ENCODE results near the gene PRUNE1. TPM values are rescaled to one million over a fixed set of nuclear protein-coding genes. Genes with fewer than 3 reads are reported as not detected.
A peak's percentile ranks its signal among the peaks of the same experiment; 100 is the strongest.

PRUNE1 gene
- total RNA-seq, 1 donor from 2014 or later: 16.7 TPM

DNA sequence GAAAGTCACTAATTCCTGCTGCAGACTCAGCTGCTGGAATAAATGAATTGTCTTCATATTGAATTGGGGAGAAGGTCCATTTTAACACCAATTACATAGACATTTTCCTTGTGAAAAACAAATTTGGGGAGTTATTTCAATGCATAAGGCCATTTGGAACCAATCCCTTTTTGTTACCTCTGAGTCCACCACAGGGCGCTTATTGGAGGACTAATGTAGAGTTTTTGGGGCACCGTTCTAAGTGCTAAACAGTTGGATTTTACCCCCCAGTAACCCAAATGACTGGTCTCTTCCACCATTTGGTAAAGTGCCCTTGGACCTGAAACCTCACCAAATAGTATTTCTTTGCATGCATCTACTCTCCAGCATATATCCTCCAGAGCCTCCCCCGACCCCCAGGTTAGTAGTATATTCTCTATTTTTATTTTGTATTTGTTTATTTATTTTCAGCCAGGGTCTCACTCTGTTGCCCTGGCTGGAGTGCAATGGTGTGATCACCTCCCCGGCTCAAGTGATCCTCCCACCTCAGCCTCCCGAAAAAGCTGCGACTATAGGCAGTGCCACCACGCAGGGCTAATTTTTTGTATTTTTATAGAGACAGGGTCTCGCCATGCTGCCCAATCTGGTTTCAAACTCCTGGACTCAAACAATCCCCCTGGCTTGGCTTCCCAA lies 1.6 kb downstream of the PRUNE1 start:
- Mint-ChIP-seq H3K4me1 (ENCODE audit: unreplicated experiment) (peaks cover 35% of the 10 kb centered on the region), H3K27ac (ENCODE audit: unreplicated experiment) (no peak overlapping the region), H3K36me3 (ENCODE audit: low read depth, unreplicated experiment) (peaks cover 7% of the 10 kb centered on the region), H3K9me3 (ENCODE audit: unreplicated experiment) (no peaks in the 10 kb centered on the region), H3K4me3 (ENCODE audit: unreplicated experiment) (peak overlapping the region; percentile 97), H3K27me3 (ENCODE audit: unreplicated experiment) (peaks cover 9% of the 10 kb centered on the region)
- DNase-seq (ENCODE audit: low spot score): no peak
- TF ChIP-seq, protein P1, sequence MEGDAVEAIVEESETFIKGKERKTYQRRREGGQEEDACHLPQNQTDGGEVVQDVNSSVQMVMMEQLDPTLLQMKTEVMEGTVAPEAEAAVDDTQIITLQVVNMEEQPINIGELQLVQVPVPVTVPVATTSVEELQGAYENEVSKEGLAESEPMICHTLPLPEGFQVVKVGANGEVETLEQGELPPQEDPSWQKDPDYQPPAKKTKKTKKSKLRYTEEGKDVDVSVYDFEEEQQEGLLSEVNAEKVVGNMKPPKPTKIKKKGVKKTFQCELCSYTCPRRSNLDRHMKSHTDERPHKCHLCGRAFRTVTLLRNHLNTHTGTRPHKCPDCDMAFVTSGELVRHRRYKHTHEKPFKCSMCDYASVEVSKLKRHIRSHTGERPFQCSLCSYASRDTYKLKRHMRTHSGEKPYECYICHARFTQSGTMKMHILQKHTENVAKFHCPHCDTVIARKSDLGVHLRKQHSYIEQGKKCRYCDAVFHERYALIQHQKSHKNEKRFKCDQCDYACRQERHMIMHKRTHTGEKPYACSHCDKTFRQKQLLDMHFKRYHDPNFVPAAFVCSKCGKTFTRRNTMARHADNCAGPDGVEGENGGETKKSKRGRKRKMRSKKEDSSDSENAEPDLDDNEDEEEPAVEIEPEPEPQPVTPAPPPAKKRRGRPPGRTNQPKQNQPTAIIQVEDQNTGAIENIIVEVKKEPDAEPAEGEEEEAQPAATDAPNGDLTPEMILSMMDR (IDR thresholded peaks at IDR 0.05; ENCODE audit: unreplicated experiment): no peak

DNA sequence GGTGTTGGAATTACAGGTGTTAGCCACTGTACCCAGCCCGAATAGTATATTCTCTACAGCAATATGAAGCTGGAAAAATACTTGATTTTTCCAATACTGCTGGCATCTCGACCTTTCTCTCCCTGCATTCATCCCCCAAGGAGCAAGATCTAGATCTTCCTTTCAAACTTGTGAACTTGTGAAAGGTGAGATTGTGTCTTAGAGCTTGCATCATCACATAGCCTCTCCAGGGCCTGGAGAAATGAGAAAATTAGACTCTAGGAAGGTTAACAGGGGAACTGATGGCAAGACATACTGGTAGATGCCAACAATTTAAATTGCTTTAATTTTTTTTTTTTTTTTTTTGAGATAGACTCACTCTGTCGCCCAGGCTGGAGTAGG lies 2.1 kb downstream of the PRUNE1 start:
- H3K4me3 Mint-ChIP-seq (ENCODE audit: unreplicated experiment): no peak overlapping the region
- TF ChIP-seq, protein P1 (IDR thresholded peaks at IDR 0.05; ENCODE audit: unreplicated experiment): no peak
- no peak overlapping the region for H3K27ac Mint-ChIP-seq (ENCODE audit: unreplicated experiment)
- peaks cover 7% of the 10 kb centered on the region for H3K36me3 Mint-ChIP-seq (ENCODE audit: low read depth, unreplicated experiment)
- no peak for DNase-seq (ENCODE audit: low spot score)
- H3K4me1 Mint-ChIP-seq (ENCODE audit: unreplicated experiment): peaks cover 33% of the 10 kb centered on the region
- H3K27me3 Mint-ChIP-seq (ENCODE audit: unreplicated experiment): peaks cover 9% of the 10 kb centered on the region
- no peaks in the 10 kb centered on the region for H3K9me3 Mint-ChIP-seq (ENCODE audit: unreplicated experiment)

- H3K36me3 Mint-ChIP-seq (ENCODE audit: low read depth, unreplicated experiment): peaks cover 7% of the 10 kb centered on the region
- H3K27ac Mint-ChIP-seq (ENCODE audit: unreplicated experiment): no peak overlapping the region
Observed at GRCh38 chr1:151011154-151011850, 3.1 kb downstream of the PRUNE1 start.

DNA sequence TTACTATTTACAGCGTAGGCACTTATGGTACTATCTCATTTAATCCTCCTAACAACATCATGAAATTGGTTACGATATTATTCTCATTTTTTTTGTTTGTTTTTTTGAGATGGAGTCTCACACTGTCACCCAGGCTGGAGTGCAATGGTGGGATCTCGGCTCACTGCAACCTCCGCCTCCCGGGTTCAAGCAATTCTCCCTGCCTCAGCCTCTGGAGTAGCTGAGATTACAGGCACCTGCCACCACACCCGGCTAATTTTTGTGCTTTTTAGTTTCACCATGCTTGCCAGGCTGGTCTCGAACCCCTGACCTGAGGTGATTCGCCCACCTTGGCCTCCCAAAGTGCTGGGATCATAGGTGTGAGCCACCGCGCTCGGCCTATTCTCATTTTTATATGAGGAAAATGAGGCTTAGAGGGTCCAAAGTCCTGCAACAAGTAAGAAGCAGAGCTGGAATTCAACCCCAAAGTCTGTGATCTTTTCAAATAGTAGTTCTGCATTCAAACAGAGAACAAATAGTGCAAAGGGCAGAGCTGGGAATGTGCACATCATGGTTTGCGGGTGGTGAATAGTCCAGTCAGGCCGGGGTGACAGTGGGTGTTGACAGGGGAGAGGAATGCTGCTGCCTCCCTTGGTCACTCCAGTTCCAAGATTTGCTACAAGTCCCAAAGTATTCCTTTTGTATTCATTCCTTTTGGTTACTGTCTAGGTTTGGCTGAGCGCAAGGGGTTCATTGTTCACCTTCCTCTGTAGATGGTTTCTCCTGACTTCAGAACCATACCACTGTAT lies 4.6 kb downstream of the PRUNE1 start:
- Mint-ChIP-seq H3K4me1 (ENCODE audit: unreplicated experiment) (peaks cover 9% of the 10 kb centered on the region), H3K27me3 (ENCODE audit: unreplicated experiment) (peaks cover 4% of the 10 kb centered on the region), H3K36me3 (ENCODE audit: low read depth, unreplicated experiment) (peaks cover 2% of the 10 kb centered on the region), H3K4me3 (ENCODE audit: unreplicated experiment) (no peak overlapping the region), H3K27ac (ENCODE audit: unreplicated experiment) (no peak overlapping the region), H3K9me3 (ENCODE audit: unreplicated experiment) (no peaks in the 10 kb centered on the region)
- no peak for DNase-seq (ENCODE audit: low spot score)
- TF ChIP-seq, protein P1 (IDR thresholded peaks at IDR 0.05; ENCODE audit: unreplicated experiment): no peak

More at GRCh38 chr1:151011154-151011850, 3.1 kb downstream of the PRUNE1 start:
- TF ChIP-seq, protein P1 (IDR thresholded peaks at IDR 0.05; ENCODE audit: unreplicated experiment): no peak
- Mint-ChIP-seq H3K4me3 (ENCODE audit: unreplicated experiment) (no peak overlapping the region), H3K9me3 (ENCODE audit: unreplicated experiment) (no peaks in the 10 kb centered on the region), H3K4me1 (ENCODE audit: unreplicated experiment) (peaks cover 24% of the 10 kb centered on the region), H3K27me3 (ENCODE audit: unreplicated experiment) (peaks cover 7% of the 10 kb centered on the region)
- DNase-seq (ENCODE audit: low spot score): no peak
